ENCODE data around the gene MAST2. TPM values are rescaled to one million over a fixed set of nuclear protein-coding genes. Genes with fewer than 3 reads are reported as not detected.

The MAST2 gene
- total RNA-seq, 1 donor from 2014 or later: 22.0 TPM

DNA sequence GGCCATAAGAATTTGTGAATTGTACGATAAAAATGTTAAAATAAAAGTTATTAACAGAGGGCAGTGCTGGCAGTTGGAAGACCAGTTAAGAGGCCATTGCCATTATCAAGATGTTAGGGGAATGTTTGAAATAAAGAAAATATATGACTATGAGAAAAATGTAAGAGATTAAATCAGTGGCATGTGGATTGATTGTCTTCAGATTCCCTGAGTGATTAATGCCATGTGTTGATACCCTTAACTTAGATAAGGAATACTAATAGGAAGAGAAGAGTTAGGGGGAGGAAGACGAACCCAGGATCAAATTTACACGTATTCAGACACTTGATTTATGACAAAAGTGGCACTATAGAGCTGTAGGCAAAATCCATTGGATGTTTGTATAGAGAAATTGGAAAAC is 173.2 kb downstream of the MAST2 start:
- DNase-seq (no peak), ATAC-seq (no peak)
- Histone ChIP-seq H3K4me3 (no peak overlapping the region), H3K36me3 (no peaks in the 10 kb centered on the region), H3K4me1 (no peaks in the 10 kb centered on the region), H3K27me3 (no peaks in the 10 kb centered on the region), H3K27ac (no peak overlapping the region), H3K9me3 (no peaks in the 10 kb centered on the region)
- intact Hi-C loops (cut with DNase I): no loop called here
- TF ChIP-seq, protein P1, sequence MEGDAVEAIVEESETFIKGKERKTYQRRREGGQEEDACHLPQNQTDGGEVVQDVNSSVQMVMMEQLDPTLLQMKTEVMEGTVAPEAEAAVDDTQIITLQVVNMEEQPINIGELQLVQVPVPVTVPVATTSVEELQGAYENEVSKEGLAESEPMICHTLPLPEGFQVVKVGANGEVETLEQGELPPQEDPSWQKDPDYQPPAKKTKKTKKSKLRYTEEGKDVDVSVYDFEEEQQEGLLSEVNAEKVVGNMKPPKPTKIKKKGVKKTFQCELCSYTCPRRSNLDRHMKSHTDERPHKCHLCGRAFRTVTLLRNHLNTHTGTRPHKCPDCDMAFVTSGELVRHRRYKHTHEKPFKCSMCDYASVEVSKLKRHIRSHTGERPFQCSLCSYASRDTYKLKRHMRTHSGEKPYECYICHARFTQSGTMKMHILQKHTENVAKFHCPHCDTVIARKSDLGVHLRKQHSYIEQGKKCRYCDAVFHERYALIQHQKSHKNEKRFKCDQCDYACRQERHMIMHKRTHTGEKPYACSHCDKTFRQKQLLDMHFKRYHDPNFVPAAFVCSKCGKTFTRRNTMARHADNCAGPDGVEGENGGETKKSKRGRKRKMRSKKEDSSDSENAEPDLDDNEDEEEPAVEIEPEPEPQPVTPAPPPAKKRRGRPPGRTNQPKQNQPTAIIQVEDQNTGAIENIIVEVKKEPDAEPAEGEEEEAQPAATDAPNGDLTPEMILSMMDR (IDR thresholded peaks at IDR 0.05): no peak

GRCh38 chr1:45979074-45979777 is 175.8 kb downstream of the MAST2 start:
- TF ChIP-seq, protein P1 (IDR thresholded peaks at IDR 0.05): no peak
- intact Hi-C loops (cut with DNase I): no loop called here
- DNase-seq (no peak), ATAC-seq (no peak)
- no peaks in the 10 kb centered on the region for H3K36me3 ChIP-seq
- H3K9me3 ChIP-seq: no peaks in the 10 kb centered on the region
- no peak overlapping the region for H3K4me3 ChIP-seq
- H3K4me1 ChIP-seq: no peaks in the 10 kb centered on the region
- no peaks in the 10 kb centered on the region for H3K27me3 ChIP-seq
- H3K27ac ChIP-seq: no peak overlapping the region

DNA sequence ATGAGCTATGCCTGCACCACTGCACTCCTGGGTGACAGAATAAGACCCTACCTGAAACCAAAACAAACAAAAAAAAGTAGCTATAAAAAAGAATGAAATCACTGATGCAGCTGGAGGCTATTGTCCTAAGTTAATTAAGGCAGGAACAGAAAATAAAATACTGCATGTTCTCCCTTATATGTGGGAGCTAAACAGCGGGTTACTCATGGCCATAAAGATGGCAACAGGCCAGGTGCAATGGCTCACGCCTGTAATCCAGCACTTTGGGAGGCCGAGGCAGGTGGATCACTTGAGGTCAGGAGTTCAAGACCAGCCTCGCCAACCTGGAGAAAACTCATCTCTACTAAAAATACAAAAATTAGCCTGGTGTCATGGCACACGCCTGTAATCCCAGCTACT is 176.4 kb downstream of the MAST2 start:
- ATAC-seq (no peak), DNase-seq (no peak)
- H3K4me1 ChIP-seq: no peaks in the 10 kb centered on the region
- no peak overlapping the region for H3K27ac ChIP-seq
- no peaks in the 10 kb centered on the region for H3K36me3 ChIP-seq
- TF ChIP-seq, protein P1 (IDR thresholded peaks at IDR 0.05): no peak
- H3K4me3 ChIP-seq: no peak overlapping the region
- H3K27me3 ChIP-seq: no peaks in the 10 kb centered on the region
- no peaks in the 10 kb centered on the region for H3K9me3 ChIP-seq
- intact Hi-C loops (cut with DNase I): no loop called here

- no peaks in the 10 kb centered on the region for H3K4me1 ChIP-seq
- no peaks in the 10 kb centered on the region for H3K36me3 ChIP-seq
- no peak for ATAC-seq
- TF ChIP-seq, protein P1 (IDR thresholded peaks at IDR 0.05): no peak
- H3K9me3 ChIP-seq: no peaks in the 10 kb centered on the region
- H3K27me3 ChIP-seq: no peaks in the 10 kb centered on the region
- intact Hi-C loops (cut with DNase I): no loop called here
- no peak overlapping the region for H3K4me3 ChIP-seq
- no peak overlapping the region for H3K27ac ChIP-seq
- DNase-seq: no peak
Measured at GRCh38 chr1:45982359-45982758, 178.9 kb downstream of the MAST2 start.

DNA sequence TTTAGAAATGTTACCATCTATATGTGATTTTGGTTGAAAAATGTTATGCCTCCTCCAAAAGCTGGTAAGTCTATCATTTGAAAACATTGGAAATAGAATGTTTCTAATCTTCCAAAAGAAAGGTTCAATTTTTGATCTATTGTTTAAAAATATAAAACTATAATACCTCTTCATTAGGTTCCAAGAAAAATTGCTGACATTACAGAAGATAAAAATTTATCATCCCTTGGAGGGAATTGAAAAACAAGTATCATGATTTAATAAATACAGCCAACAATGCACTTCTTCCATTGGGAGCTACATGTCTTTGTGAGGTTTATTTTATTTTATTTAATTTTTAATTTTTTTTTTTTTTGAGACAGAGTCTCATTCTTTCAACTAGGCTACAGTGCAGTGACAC is 180.6 kb downstream of the MAST2 start:
- Histone ChIP-seq H3K9me3 (no peaks in the 10 kb centered on the region), H3K36me3 (no peaks in the 10 kb centered on the region), H3K4me1 (no peaks in the 10 kb centered on the region), H3K27me3 (no peaks in the 10 kb centered on the region), H3K4me3 (no peak overlapping the region), H3K27ac (no peak overlapping the region)
- ATAC-seq (no peak), DNase-seq (no peak)
- TF ChIP-seq, protein P1 (IDR thresholded peaks at IDR 0.05): no peak
- intact Hi-C loops (cut with DNase I): no loop called here

GRCh38 chr1:45987204-45987603 is 183.8 kb downstream of the MAST2 start:
- no peaks in the 10 kb centered on the region for H3K9me3 ChIP-seq
- H3K4me3 ChIP-seq: no peak overlapping the region
- ATAC-seq (no peak), DNase-seq (no peak)
- TF ChIP-seq, protein P1 (IDR thresholded peaks at IDR 0.05): no peak
- no peaks in the 10 kb centered on the region for H3K27me3 ChIP-seq
- H3K36me3 ChIP-seq: no peaks in the 10 kb centered on the region
- no peak overlapping the region for H3K27ac ChIP-seq
- H3K4me1 ChIP-seq: no peaks in the 10 kb centered on the region
- intact Hi-C loops (cut with DNase I): no loop called here
